Measurements from ENCODE around the gene KCNJ18.
"Not testable (repeated sequence)": the region's sequence is repeated elsewhere in the genome, so short reads cannot be mapped to it uniquely, and the experiment has no call there.

Gene KCNJ18

DNA sequence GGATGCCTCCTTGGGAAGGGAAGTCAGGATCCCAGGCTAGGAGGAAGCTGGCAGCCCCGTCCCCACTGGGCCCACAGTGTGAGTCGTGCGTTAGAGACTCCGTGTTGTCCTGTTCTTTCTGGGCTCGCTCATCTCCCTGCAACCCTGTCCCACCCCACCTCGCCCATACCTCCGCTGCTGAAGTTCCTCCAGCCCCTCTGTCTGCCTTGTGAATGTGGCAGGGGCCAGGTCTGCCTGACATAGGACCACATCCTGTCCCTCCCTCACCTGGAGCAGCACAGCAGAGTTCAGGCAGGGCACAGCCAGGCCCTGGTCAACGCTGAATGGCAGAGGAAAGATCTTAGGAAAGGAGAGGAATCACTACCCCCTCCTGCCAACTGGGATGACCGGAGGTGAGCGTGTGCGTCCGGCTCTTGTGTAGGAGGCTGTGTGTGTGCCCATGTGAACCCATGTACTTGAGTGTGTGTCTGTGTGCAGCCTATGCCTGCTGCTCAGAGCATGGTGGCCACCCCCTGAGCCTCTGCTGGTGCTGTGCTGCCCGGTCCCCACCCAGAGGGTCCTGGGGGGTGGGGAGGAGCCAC, 12.8 kb downstream of the KCNJ18 start:
- DNase-seq: no peak

DNA sequence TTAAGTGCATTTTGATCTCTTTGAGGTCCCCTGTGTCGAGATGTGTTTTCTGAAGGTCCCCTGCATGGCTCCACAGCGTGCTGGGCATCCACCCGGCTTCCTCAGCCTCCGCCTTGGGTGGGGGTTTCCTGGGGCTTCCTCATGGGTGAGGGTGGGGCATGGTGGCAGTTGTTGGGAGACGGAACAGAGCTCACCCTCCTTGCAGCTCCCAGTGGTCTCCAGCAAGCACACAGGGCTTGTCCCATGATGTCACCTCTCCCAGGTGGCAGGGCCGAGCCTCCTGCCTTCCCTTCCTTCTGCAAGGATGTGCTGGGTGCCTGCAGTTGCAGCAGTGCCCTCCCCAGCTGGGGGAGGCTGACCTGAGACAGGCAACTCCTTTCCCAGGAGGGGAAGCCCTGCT, 13.4 kb downstream of the KCNJ18 start:
- not testable (repeated sequence) for DNase-seq

GRCh38 chr17:21706546-21706945, 14.2 kb downstream of the KCNJ18 start:
- DNase-seq: not testable (repeated sequence)

DNA sequence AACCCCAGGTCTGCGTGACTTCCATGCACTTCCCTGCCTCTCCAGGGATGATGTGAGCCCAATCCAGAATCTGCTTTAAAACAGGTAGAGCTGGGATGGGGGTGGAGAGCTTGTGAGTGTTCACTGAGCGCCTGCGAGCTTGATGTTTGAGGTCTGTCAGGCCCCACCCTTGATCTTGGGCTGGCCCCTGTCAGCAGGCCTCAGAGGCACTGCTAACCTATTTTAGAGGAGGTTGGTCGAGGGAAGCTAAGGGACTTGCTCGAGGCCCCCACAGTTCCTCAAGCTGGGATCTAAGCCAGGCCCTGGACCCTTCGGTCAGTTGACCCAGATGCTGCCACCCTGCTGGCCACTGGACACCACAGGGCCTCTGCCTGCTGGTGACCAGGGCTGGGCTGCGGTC, 14.8 kb downstream of the KCNJ18 start:
- not testable (repeated sequence) for DNase-seq

DNA sequence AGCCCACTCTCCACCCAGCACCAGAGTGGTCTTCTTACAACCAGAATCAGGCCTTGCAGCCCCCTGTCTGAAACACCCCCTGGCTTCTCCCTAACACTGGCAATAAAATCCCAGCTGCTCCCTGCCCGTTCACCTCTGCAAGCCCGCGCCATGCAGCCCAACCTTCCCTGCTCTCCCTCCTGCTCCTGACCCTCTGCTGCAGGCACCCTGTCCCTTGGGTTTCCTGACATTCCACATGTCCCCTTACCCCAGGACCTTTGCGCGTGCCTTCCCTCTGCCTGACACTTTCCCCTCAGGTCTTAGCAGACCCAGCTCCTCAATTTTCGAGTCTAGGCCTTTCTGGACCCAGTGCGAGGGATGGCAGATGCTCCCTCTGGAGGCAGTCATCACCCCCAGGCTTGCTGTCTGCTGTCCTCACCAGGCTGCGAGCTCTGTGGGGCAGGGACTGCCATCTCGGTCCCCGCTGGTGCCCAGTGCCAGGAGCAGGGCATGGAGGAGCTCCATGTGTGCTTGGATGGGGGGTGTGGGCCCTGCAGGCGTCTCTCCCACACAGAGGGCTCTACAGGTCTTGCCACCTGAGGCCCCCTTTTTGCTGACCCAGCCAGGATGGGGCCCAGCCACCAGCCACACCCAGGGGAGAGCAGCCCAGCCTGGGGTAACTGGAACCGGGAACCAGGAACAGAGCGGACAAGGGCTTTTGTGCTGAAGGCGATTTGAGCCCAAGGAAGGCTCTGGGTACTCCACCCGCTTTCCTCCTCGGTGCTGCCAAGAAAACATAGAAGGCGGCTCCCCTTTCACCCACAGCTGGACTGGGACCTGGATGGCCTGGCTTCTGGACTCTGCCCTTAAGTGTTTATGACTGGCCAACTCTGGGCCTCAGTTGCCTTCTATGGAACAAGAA, 15.6 kb downstream of the KCNJ18 start:
- not testable (repeated sequence) for DNase-seq

GRCh38 chr17:21708612-21709535, 16.6 kb downstream of the KCNJ18 start:
- DNase-seq: not testable (repeated sequence)

DNA sequence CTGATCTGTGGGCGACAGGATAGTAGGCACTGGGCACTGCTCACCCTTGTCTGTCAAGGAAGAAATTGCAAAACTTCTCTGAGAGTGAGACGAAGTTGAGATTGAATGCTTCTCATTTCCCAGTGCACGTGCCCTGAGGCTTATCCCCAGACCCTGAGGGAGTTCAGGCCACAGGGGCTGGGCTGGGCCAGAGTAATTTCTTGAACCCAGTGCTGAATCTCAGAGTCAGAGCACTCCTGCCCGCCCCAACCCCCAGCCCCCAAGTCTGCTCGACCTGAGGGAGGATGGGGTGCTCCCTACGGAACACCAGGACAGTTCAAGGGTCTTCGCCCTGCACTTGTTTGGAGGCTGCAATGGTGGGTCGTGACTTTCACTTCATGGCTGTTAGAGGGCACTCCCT, 17.7 kb downstream of the KCNJ18 start:
- DNase-seq: not testable (repeated sequence)

GRCh38 chr17:21710486-21710885, 18.2 kb downstream of the KCNJ18 start:
- DNase-seq: not testable (repeated sequence)

GRCh38 chr17:21711182-21711581, 18.9 kb downstream of the KCNJ18 start:
- DNase-seq: no peak

GRCh38 chr17:21713020-21713419, 20.7 kb downstream of the KCNJ18 start:
- DNase-seq: not testable (repeated sequence)

GRCh38 chr17:21713631-21714030, 21.3 kb downstream of the KCNJ18 start:
- DNase-seq: not testable (repeated sequence)

DNA sequence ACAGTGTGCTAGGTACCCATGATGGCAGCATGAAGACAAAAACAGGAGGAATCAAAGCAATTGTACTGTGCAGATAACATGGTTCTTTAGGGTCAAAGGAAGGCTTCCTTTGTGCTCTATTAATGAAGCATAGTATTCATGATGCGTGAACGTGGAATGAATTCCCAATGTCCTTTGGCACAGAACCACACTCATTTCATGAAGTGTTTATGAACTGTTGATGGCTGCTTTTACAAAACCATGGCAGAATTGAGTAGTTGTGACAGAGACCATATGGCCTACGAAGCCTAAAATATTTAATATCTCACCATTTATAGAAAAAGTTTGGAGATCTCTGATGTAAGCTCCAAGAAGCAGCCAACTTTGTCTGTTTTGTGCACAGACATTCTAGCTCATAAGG, 22.4 kb downstream of the KCNJ18 start:
- DNase-seq: not testable (repeated sequence)

DNA sequence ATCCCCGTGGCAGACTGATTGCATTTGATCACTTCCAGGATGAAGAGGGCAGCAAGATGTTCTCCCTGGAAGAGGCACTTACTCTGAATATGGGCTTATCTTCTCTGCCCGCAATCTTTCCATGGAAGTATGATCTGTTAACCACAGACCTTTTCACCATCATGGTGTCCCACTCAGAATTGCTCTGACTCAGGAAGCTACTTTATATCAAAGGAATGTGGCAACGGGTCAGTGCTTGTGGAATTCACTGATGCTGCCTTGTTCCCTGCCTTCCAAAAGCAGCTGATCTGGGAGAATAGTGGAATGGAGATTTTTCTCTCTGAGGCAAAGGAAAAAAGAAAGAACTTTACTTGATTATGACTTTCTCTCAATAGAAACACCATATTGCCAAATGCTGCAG, 23.6 kb downstream of the KCNJ18 start:
- DNase-seq: peak; percentile 33

DNA sequence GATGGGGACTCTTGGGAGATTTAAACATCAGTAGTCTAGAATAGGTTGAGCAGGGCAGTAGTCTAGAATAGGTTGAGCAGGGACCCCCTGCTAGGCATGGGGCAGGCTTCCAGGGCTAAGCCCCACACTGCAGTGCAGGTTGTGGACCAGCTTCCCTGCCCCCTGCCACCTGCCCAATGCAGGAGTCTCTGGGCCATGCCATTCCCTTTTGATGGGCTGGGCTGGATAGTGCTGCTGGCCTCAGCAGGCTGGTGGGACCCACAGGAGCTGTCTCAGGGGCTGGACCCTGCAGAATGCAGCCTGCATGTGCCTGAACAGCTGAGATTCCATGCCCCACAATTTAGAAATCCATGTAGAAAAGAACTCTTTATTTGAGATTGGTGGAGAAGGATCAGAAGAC, 26.6 kb downstream of the KCNJ18 start:
- not testable (repeated sequence) for DNase-seq

GRCh38 chr17:21719511-21720226, 27.3 kb downstream of the KCNJ18 start:
- DNase-seq: not testable (repeated sequence)

GRCh38 chr17:21720566-21720965, 28.2 kb downstream of the KCNJ18 start:
- not testable (repeated sequence) for DNase-seq

DNA sequence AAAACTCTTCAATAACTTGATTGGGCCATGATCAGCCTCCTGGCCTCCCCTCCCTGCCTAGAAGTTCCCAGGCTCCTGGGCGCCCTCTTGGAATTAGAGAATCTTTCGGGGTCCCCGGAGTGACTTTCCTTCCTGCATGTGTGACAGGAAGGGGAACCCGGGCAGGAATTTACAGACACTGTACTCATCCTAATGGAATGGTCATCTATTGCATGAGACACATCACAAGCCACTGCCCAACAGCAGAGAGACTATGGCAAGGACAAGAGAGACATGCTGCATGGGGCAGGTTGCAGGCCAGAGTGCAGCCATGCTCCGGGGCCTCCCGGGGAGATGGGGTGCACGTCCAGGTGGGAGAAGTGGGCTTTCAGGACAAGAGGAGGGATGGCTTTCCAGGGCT, 29.9 kb downstream of the KCNJ18 start:
- not testable (repeated sequence) for DNase-seq

DNA sequence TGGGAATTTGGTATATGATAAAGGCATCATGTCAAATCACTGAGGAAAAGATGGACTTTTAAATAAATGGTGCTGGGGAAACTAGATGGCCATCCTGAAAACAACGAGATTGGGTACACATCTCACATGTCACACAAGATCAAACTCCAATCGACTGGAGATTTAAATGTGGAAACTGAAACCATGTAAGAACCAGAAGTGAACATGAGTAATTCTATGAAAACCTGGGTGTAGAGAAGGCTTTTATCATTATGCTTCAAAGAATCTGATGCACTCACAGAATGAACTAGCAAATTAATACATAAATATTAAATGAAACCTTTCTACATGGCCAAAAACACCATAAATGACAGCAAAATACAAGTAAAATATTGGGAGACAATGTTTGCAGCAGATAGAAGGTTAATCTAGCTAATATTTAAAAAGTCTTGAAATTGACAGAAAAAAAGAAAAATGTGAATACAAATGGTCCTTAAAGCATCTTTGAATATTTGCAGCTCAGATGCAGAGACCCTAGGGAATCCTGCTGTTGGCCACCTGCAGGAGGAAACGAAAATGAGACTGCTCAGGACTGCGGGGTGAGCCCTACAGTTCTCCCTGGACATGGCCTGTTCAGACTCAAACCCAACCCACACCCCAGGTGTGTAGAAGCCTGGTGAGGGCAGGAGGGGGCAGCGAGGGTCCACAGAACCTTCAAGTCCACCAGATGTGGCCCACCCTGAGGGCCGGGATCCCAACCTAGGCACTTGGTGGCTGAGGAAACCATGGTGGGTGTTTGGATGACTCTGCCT, 32.1 kb downstream of the KCNJ18 start:
- DNase-seq: not testable (repeated sequence)

GRCh38 chr17:21731076-21731475, 38.8 kb downstream of the KCNJ18 start:
- DNase-seq: not testable (repeated sequence)

DNA sequence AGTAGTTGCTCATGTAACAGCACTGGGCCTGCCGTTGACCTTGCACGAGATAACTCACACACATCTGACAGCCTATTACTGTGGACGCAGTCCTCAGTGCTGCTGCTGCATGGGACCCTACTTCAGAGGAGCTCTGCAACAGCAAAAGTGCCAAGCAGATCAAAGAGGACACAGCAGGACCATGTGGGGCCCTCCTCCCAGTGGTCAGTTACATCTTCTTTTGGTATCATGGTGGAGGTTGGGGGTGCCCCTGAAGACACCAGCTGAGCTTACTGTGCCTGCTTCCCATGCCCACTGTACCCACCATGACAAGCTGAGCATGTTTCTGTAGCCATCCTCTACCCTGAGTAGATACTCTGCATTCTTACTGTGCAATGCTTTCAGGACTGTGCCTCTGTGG, 41.6 kb downstream of the KCNJ18 start:
- DNase-seq: not testable (repeated sequence)

DNA sequence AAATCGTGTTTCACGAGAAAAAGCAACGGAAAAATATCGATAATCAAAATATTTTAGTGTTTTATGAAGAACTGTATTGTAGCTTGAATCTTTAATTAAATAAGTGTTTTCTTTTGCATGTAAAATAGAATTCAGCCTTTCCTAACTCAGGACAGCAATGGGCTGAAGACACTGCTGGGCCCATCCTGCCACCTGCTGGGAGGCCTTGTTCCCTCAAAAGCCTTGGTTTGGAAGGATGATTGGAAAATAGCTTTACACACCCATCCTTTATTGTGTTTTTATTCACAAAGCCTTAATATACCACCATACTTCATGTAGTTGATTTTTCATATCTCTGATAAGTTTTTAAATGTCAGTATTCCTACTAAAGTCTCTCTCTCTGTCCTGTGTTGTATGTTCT, 43.5 kb downstream of the KCNJ18 start:
- not testable (repeated sequence) for DNase-seq
